NCI-H774 (cell line): Measurements from ENCODE around the gene ASIC1.
A peak's percentile ranks its signal among the peaks of the same experiment; 100 is the strongest.

Source experiments
- DNase-seq: peaks from one replicate; lab custom pipeline; 2025; lab: John Stamatoyannopoulos, UW

ASIC1 gene

GRCh38 chr12:50107416-50108268, 50.2 kb downstream of the ASIC1 start:
- DNase-seq: no peak

- no peak for DNase-seq
Observed at GRCh38 chr12:50109319-50109718, 51.9 kb downstream of the ASIC1 start.

- DNase-seq: no peak
Observed at GRCh38 chr12:50110127-50110761, 52.8 kb downstream of the ASIC1 start.

GRCh38 chr12:50110762-50111351, 53.5 kb downstream of the ASIC1 start:
- peak; percentile 41 for DNase-seq

- no peak for DNase-seq
Observed at GRCh38 chr12:50111395-50111692, 53.9 kb downstream of the ASIC1 start.

- peak; percentile 100 for DNase-seq
Observed at GRCh38 chr12:50111693-50112455, 54.5 kb downstream of the ASIC1 start, which contains the start of gene COX14. Gene COX14, plus strand, starts transcription at chr12:50112236. Its CDS starts 7,808 bp downstream, at chr12:50120044.

- DNase-seq: peak; percentile 66
Observed at GRCh38 chr12:50112456-50113218, 55.2 kb downstream of the ASIC1 start.

- no peak for DNase-seq
Observed at GRCh38 chr12:50117057-50117622, 59.7 kb downstream of the ASIC1 start.

GRCh38 chr12:50119387-50119786, 62.0 kb downstream of the ASIC1 start:
- no peak for DNase-seq

GRCh38 chr12:50120521-50120920, 63.1 kb downstream of the ASIC1 start:
- no peak for DNase-seq

- DNase-seq: no peak
Observed at GRCh38 chr12:50120953-50121352, 63.6 kb downstream of the ASIC1 start.

GRCh38 chr12:50121641-50122040, 64.2 kb downstream of the ASIC1 start:
- DNase-seq: no peak

- DNase-seq: no peak
Observed at GRCh38 chr12:50123203-50123602, 65.8 kb downstream of the ASIC1 start.

GRCh38 chr12:50127546-50127945, 70.2 kb downstream of the ASIC1 start:
- DNase-seq: peak; percentile 63

- no peak for DNase-seq
Observed at GRCh38 chr12:50129290-50129689, 71.9 kb downstream of the ASIC1 start.

- no peak for DNase-seq
Observed at GRCh38 chr12:50132505-50133135, 75.2 kb downstream of the ASIC1 start.
